ENCODE data around the gene ITGA8. TPM values are rescaled to one million over a fixed set of nuclear protein-coding genes. Genes with fewer than 3 reads are reported as not detected.

ITGA8 gene
- total RNA-seq, 2 donors from 2014 or later: 221 to 227 TPM

GRCh38 chr10:15739254-15739970 lies 19.7 kb upstream of the ITGA8 start:
- intact Hi-C loops (cut with DNase I): loop anchor here in 1 of 2 donors (5.0 kb wide), 1 partner anchor 43 kb away; no protein-coding TSS in a partner anchor
- DNase-seq (ENCODE audit: low spot score): no peak

GRCh38 chr10:15738270-15738925 lies 18.7 kb upstream of the ITGA8 start:
- intact Hi-C loops (cut with DNase I): loop anchor here in 1 of 2 donors (5.0 kb wide), 1 partner anchor 44 kb away; no protein-coding TSS in a partner anchor
- DNase-seq (ENCODE audit: low spot score): no peak

- intact Hi-C loops (cut with DNase I): loop anchor here in 1 of 2 donors (5.0 kb wide), 1 partner anchor 45 kb away; no protein-coding TSS in a partner anchor
- no peak for DNase-seq (ENCODE audit: low spot score)
Observed at GRCh38 chr10:15737656-15738055, 17.9 kb upstream of the ITGA8 start.

GRCh38 chr10:15735763-15736162 lies 16.0 kb upstream of the ITGA8 start:
- intact Hi-C loops (cut with DNase I): loop anchor here in 1 of 2 donors (5.0 kb wide), 1 partner anchor 47 kb away; no protein-coding TSS in a partner anchor
- DNase-seq (ENCODE audit: low spot score): no peak

- DNase-seq (ENCODE audit: low spot score): no peak
- intact Hi-C loops (cut with DNase I): no loop called here
Observed at GRCh38 chr10:15730341-15730740, 10.6 kb upstream of the ITGA8 start.

GRCh38 chr10:15729890-15730289 lies 10.2 kb upstream of the ITGA8 start:
- DNase-seq (ENCODE audit: low spot score): no peak
- intact Hi-C loops (cut with DNase I): loop anchor here (10.0 kb wide), 2 partner anchors 95 to 295 kb away; no protein-coding TSS in a partner anchor

- intact Hi-C loops (cut with DNase I): loop anchor here (10.0 kb wide), 2 partner anchors 99 to 291 kb away; no protein-coding TSS in a partner anchor
- DNase-seq (ENCODE audit: low spot score): no peak
Observed at GRCh38 chr10:15726042-15726441, 6.3 kb upstream of the ITGA8 start.

GRCh38 chr10:15725603-15726002 lies 5.9 kb upstream of the ITGA8 start:
- intact Hi-C loops (cut with DNase I): loop anchor here (10.0 kb wide), 2 partner anchors 99 to 291 kb away; no protein-coding TSS in a partner anchor
- DNase-seq (ENCODE audit: low spot score): no peak

GRCh38 chr10:15724683-15725082 lies 5.0 kb upstream of the ITGA8 start:
- DNase-seq (ENCODE audit: low spot score): no peak
- intact Hi-C loops (cut with DNase I): loop anchor here (10.0 kb wide), 2 partner anchors 100 to 290 kb away; no protein-coding TSS in a partner anchor

- no peak for DNase-seq (ENCODE audit: low spot score)
- intact Hi-C loops (cut with DNase I): loop anchor here (10.0 kb wide), 2 partner anchors 101 to 289 kb away; no protein-coding TSS in a partner anchor
Observed at GRCh38 chr10:15723803-15724202, 4.1 kb upstream of the ITGA8 start.

- DNase-seq (ENCODE audit: low spot score): no peak
- intact Hi-C loops (cut with DNase I): loop anchor here (10.0 kb wide), 2 partner anchors 104 to 286 kb away; no protein-coding TSS in a partner anchor
Observed at GRCh38 chr10:15720635-15721287, 1.0 kb upstream of the ITGA8 start.

- intact Hi-C loops (cut with DNase I): loop anchor here in 1 of 2 donors (5.0 kb wide), 1 partner anchor 103 kb away; no protein-coding TSS in a partner anchor
- DNase-seq (ENCODE audit: low spot score): no peak
Observed at GRCh38 chr10:15719049-15719898, 448 bp downstream of the ITGA8 start.

- intact Hi-C loops (cut with DNase I): loop anchor here in 1 of 2 donors (5.0 kb wide), 1 partner anchor 104 kb away; no protein-coding TSS in a partner anchor
- no peak for DNase-seq (ENCODE audit: low spot score)
Observed at GRCh38 chr10:15718694-15719048, 1.1 kb downstream of the ITGA8 start.

GRCh38 chr10:15715619-15716227 lies 4.0 kb downstream of the ITGA8 start:
- intact Hi-C loops (cut with DNase I): loop anchor here in 1 of 2 donors (5.0 kb wide), 1 partner anchor 107 kb away; no protein-coding TSS in a partner anchor

GRCh38 chr10:15714847-15715246 lies 4.9 kb downstream of the ITGA8 start:
- DNase-seq (ENCODE audit: low spot score): no peak
- intact Hi-C loops (cut with DNase I): loop anchor here in 1 of 2 donors (5.0 kb wide), 1 partner anchor 107 kb away; no protein-coding TSS in a partner anchor

More at GRCh38 chr10:15715619-15716227, 4.0 kb downstream of the ITGA8 start:
- DNase-seq (ENCODE audit: low spot score): no peak

- no peak for DNase-seq (ENCODE audit: low spot score)
- intact Hi-C loops (cut with DNase I): no loop called here
Observed at GRCh38 chr10:15712883-15713282, 6.8 kb downstream of the ITGA8 start.

- intact Hi-C loops (cut with DNase I): no loop called here
Observed at GRCh38 chr10:15710455-15710854, 9.3 kb downstream of the ITGA8 start.

GRCh38 chr10:15705298-15705697 lies 14.4 kb downstream of the ITGA8 start:
- no peak for DNase-seq (ENCODE audit: low spot score)
- intact Hi-C loops (cut with DNase I): no loop called here

More at GRCh38 chr10:15710455-15710854, 9.3 kb downstream of the ITGA8 start:
- DNase-seq (ENCODE audit: low spot score): no peak

Data from posterior vena cava (tissue), 2 donors.